ENCODE data around the gene RIMBP3C.

- TF ChIP-seq POLR2A (IDR thresholded peaks at IDR 0.05; ENCODE audit: low read depth, low read length) (no peak), POLR2AphosphoS5 (IDR thresholded peaks at IDR 0.05; ENCODE audit: low read depth, low read length) (no peak), SPI1 (IDR thresholded peaks at IDR 0.05; ENCODE audit: low read depth, low read length) (no peak), TAF1 (IDR thresholded peaks at IDR 0.05; ENCODE audit: low read depth, low read length) (no peak), PAX5 (IDR thresholded peaks at IDR 0.05; ENCODE audit: insufficient read depth, low read length, severe bottlenecking) (no peak)
Measured at GRCh38 chr22:21573293-21573734, 22.1 kb upstream of the RIMBP3C start.

All from GM12891 (cell line).